Measurements from ENCODE around the gene CDK14.

Gene CDK14

GRCh38 chr7:91230100-91230499 is 634.0 kb downstream of the CDK14 start:
- H3K9me3 ChIP-seq (ENCODE audit: control insufficient read depth in 5 of 5, low read length in 5 of 5), result no peaks in the 10 kb centered on the region
- no peak overlapping the region for H3K27ac ChIP-seq (ENCODE audit: low read depth, low read length)
- no peaks in the 10 kb centered on the region for H3K4me1 ChIP-seq (ENCODE audit: control insufficient read depth in 5 of 5, insufficient read depth in 5 of 5, low read length in 5 of 5)
- H3K36me3 ChIP-seq (ENCODE audit: control insufficient read depth in 5 of 5, insufficient read depth in 5 of 5, low read length in 5 of 5), result no peaks in the 10 kb centered on the region
- H3K27me3 ChIP-seq (ENCODE audit: control insufficient read depth in 5 of 5, insufficient read depth in 4 of 5, low read length in 5 of 5), result no peaks in the 10 kb centered on the region
- H3K9ac ChIP-seq (ENCODE audit: low read length in 5 of 5), result no peak overlapping the region
- H3K4me3 ChIP-seq (ENCODE audit: low read depth in 1 of 5, low read length in 5 of 5), result no peak overlapping the region

GRCh38 chr7:91230503-91230902 is 634.4 kb downstream of the CDK14 start:
- Histone ChIP-seq H3K9me3 (ENCODE audit: control insufficient read depth in 5 of 5, low read length in 5 of 5) (no peaks in the 10 kb centered on the region), H3K9ac (ENCODE audit: low read length in 5 of 5) (no peak overlapping the region), H3K27ac (ENCODE audit: low read depth, low read length) (no peak overlapping the region), H3K36me3 (ENCODE audit: control insufficient read depth in 5 of 5, insufficient read depth in 5 of 5, low read length in 5 of 5) (no peaks in the 10 kb centered on the region), H3K4me1 (ENCODE audit: control insufficient read depth in 5 of 5, insufficient read depth in 5 of 5, low read length in 5 of 5) (no peaks in the 10 kb centered on the region), H3K4me3 (ENCODE audit: low read depth in 1 of 5, low read length in 5 of 5) (no peak overlapping the region), H3K27me3 (ENCODE audit: control insufficient read depth in 5 of 5, insufficient read depth in 4 of 5, low read length in 5 of 5) (no peaks in the 10 kb centered on the region)

GRCh38 chr7:91233212-91233611 is 637.1 kb downstream of the CDK14 start:
- Histone ChIP-seq H3K27me3 (ENCODE audit: control insufficient read depth in 5 of 5, insufficient read depth in 4 of 5, low read length in 5 of 5) (no peaks in the 10 kb centered on the region), H3K9ac (ENCODE audit: low read length in 5 of 5) (no peak overlapping the region), H3K36me3 (ENCODE audit: control insufficient read depth in 5 of 5, insufficient read depth in 5 of 5, low read length in 5 of 5) (no peaks in the 10 kb centered on the region), H3K4me3 (ENCODE audit: low read depth in 1 of 5, low read length in 5 of 5) (no peak overlapping the region), H3K4me1 (ENCODE audit: control insufficient read depth in 5 of 5, insufficient read depth in 5 of 5, low read length in 5 of 5) (no peaks in the 10 kb centered on the region), H3K9me3 (ENCODE audit: control insufficient read depth in 5 of 5, low read length in 5 of 5) (no peaks in the 10 kb centered on the region), H3K27ac (ENCODE audit: low read depth, low read length) (no peak overlapping the region)

GRCh38 chr7:91235211-91235832 is 639.2 kb downstream of the CDK14 start:
- no peaks in the 10 kb centered on the region for H3K9me3 ChIP-seq (ENCODE audit: control insufficient read depth in 5 of 5, low read length in 5 of 5)
- no peaks in the 10 kb centered on the region for H3K27me3 ChIP-seq (ENCODE audit: control insufficient read depth in 5 of 5, insufficient read depth in 4 of 5, low read length in 5 of 5)
- no peak overlapping the region for H3K9ac ChIP-seq (ENCODE audit: low read length in 5 of 5)
- H3K4me1 ChIP-seq (ENCODE audit: control insufficient read depth in 5 of 5, insufficient read depth in 5 of 5, low read length in 5 of 5), result peaks cover 3 to 14% (median 13%) of the 10 kb centered on the region in 5 donors
- H3K27ac ChIP-seq (ENCODE audit: low read depth, low read length), result no peak overlapping the region
- no peaks in the 10 kb centered on the region for H3K36me3 ChIP-seq (ENCODE audit: control insufficient read depth in 5 of 5, insufficient read depth in 5 of 5, low read length in 5 of 5)
- no peak overlapping the region for H3K4me3 ChIP-seq (ENCODE audit: low read depth in 1 of 5, low read length in 5 of 5)

- Histone ChIP-seq H3K9me3 (ENCODE audit: control insufficient read depth in 5 of 5, low read length in 5 of 5) (no peaks in the 10 kb centered on the region), H3K4me1 (ENCODE audit: control insufficient read depth in 5 of 5, insufficient read depth in 5 of 5, low read length in 5 of 5) (peaks cover 3 to 27% (median 18%) of the 10 kb centered on the region in 5 donors), H3K4me3 (ENCODE audit: low read depth in 1 of 5, low read length in 5 of 5) (peak overlapping the region in 1 of 5 donors; percentile 19), H3K27ac (ENCODE audit: low read depth, low read length) (no peak overlapping the region), H3K36me3 (ENCODE audit: control insufficient read depth in 5 of 5, insufficient read depth in 5 of 5, low read length in 5 of 5) (no peaks in the 10 kb centered on the region), H3K27me3 (ENCODE audit: control insufficient read depth in 5 of 5, insufficient read depth in 4 of 5, low read length in 5 of 5) (no peaks in the 10 kb centered on the region), H3K9ac (ENCODE audit: low read length in 5 of 5) (no peak overlapping the region)
Measured at GRCh38 chr7:91239171-91239604, 643.1 kb downstream of the CDK14 start.

GRCh38 chr7:91239772-91240171 is 643.7 kb downstream of the CDK14 start:
- no peak overlapping the region for H3K4me3 ChIP-seq (ENCODE audit: low read depth in 1 of 5, low read length in 5 of 5)
- no peak overlapping the region for H3K9ac ChIP-seq (ENCODE audit: low read length in 5 of 5)
- peaks cover 3 to 27% (median 18%) of the 10 kb centered on the region in 5 donors for H3K4me1 ChIP-seq (ENCODE audit: control insufficient read depth in 5 of 5, insufficient read depth in 5 of 5, low read length in 5 of 5)
- no peaks in the 10 kb centered on the region for H3K27me3 ChIP-seq (ENCODE audit: control insufficient read depth in 5 of 5, insufficient read depth in 4 of 5, low read length in 5 of 5)
- H3K36me3 ChIP-seq (ENCODE audit: control insufficient read depth in 5 of 5, insufficient read depth in 5 of 5, low read length in 5 of 5), result no peaks in the 10 kb centered on the region
- no peaks in the 10 kb centered on the region for H3K9me3 ChIP-seq (ENCODE audit: control insufficient read depth in 5 of 5, low read length in 5 of 5)
- H3K27ac ChIP-seq (ENCODE audit: low read depth, low read length), result no peak overlapping the region

GRCh38 chr7:91240376-91240941 is 644.3 kb downstream of the CDK14 start:
- H3K27ac ChIP-seq (ENCODE audit: low read depth, low read length), result no peak overlapping the region
- no peak overlapping the region for H3K4me3 ChIP-seq (ENCODE audit: low read depth in 1 of 5, low read length in 5 of 5)
- H3K4me1 ChIP-seq (ENCODE audit: control insufficient read depth in 5 of 5, insufficient read depth in 5 of 5, low read length in 5 of 5), result peaks cover 3 to 27% (median 18%) of the 10 kb centered on the region in 5 donors
- H3K9ac ChIP-seq (ENCODE audit: low read length in 5 of 5), result peak overlapping the region in 1 of 5 donors; percentile 44
- H3K36me3 ChIP-seq (ENCODE audit: control insufficient read depth in 5 of 5, insufficient read depth in 5 of 5, low read length in 5 of 5), result no peaks in the 10 kb centered on the region
- no peaks in the 10 kb centered on the region for H3K27me3 ChIP-seq (ENCODE audit: control insufficient read depth in 5 of 5, insufficient read depth in 4 of 5, low read length in 5 of 5)
- no peaks in the 10 kb centered on the region for H3K9me3 ChIP-seq (ENCODE audit: control insufficient read depth in 5 of 5, low read length in 5 of 5)

GRCh38 chr7:91242097-91242844 is 646.1 kb downstream of the CDK14 start:
- no peak overlapping the region for H3K9ac ChIP-seq (ENCODE audit: low read length in 5 of 5)
- no peak overlapping the region for H3K27ac ChIP-seq (ENCODE audit: low read depth, low read length)
- no peaks in the 10 kb centered on the region for H3K9me3 ChIP-seq (ENCODE audit: control insufficient read depth in 5 of 5, low read length in 5 of 5)
- peaks cover 3 to 27% (median 18%) of the 10 kb centered on the region in 5 donors for H3K4me1 ChIP-seq (ENCODE audit: control insufficient read depth in 5 of 5, insufficient read depth in 5 of 5, low read length in 5 of 5)
- H3K4me3 ChIP-seq (ENCODE audit: low read depth in 1 of 5, low read length in 5 of 5), result no peak overlapping the region
- no peaks in the 10 kb centered on the region for H3K36me3 ChIP-seq (ENCODE audit: control insufficient read depth in 5 of 5, insufficient read depth in 5 of 5, low read length in 5 of 5)
- H3K27me3 ChIP-seq (ENCODE audit: control insufficient read depth in 5 of 5, insufficient read depth in 4 of 5, low read length in 5 of 5), result no peaks in the 10 kb centered on the region

GRCh38 chr7:91243591-91244301 is 647.6 kb downstream of the CDK14 start:
- Histone ChIP-seq H3K9ac (ENCODE audit: low read length in 5 of 5) (no peak overlapping the region), H3K27me3 (ENCODE audit: control insufficient read depth in 5 of 5, insufficient read depth in 4 of 5, low read length in 5 of 5) (no peaks in the 10 kb centered on the region), H3K4me3 (ENCODE audit: low read depth in 1 of 5, low read length in 5 of 5) (no peak overlapping the region), H3K9me3 (ENCODE audit: control insufficient read depth in 5 of 5, low read length in 5 of 5) (no peaks in the 10 kb centered on the region), H3K4me1 (ENCODE audit: control insufficient read depth in 5 of 5, insufficient read depth in 5 of 5, low read length in 5 of 5) (peaks cover 3 to 27% (median 18%) of the 10 kb centered on the region in 5 donors), H3K27ac (ENCODE audit: low read depth, low read length) (no peak overlapping the region), H3K36me3 (ENCODE audit: control insufficient read depth in 5 of 5, insufficient read depth in 5 of 5, low read length in 5 of 5) (no peaks in the 10 kb centered on the region)

GRCh38 chr7:91247500-91247899 is 651.4 kb downstream of the CDK14 start:
- H3K36me3 ChIP-seq (ENCODE audit: control insufficient read depth in 5 of 5, insufficient read depth in 5 of 5, low read length in 5 of 5), result no peaks in the 10 kb centered on the region
- no peak overlapping the region for H3K27ac ChIP-seq (ENCODE audit: low read depth, low read length)
- no peak overlapping the region for H3K4me3 ChIP-seq (ENCODE audit: low read depth in 1 of 5, low read length in 5 of 5)
- no peak overlapping the region for H3K9ac ChIP-seq (ENCODE audit: low read length in 5 of 5)
- peaks cover 0 to 5% (median 0%) of the 10 kb centered on the region in 5 donors for H3K4me1 ChIP-seq (ENCODE audit: control insufficient read depth in 5 of 5, insufficient read depth in 5 of 5, low read length in 5 of 5)
- no peaks in the 10 kb centered on the region for H3K9me3 ChIP-seq (ENCODE audit: control insufficient read depth in 5 of 5, low read length in 5 of 5)
- no peaks in the 10 kb centered on the region for H3K27me3 ChIP-seq (ENCODE audit: control insufficient read depth in 5 of 5, insufficient read depth in 4 of 5, low read length in 5 of 5)
